Right renal cortex interstitium (tissue), 3 donors: ENCODE data around the gene SLC9A8. TPM values are rescaled to one million over a fixed set of nuclear protein-coding genes. Genes with fewer than 3 reads are reported as not detected.

ENCODE experiments used
- DNase-seq, 3 donors: peaks; one replicate each; pipeline ENCODE4 v3.0.0-alpha.2; 2013; ENCODE audit warnings: low read depth in 3 of 3, low spot score in 2 of 3
- polyA plus RNA-seq, 3 donors: library from polyadenylated mRNA; unstranded; fragments of 120-200 nt; gene quantifications; one replicate each; pipeline ENCODE4 v1.2.1, GENCODE V29; 2013; ENCODE audit not compliant: insufficient read length in 3 of 3

Gene SLC9A8
- polyA plus RNA-seq, 3 donors, result 8.0 to 8.1 (median 8.0) TPM

DNA sequence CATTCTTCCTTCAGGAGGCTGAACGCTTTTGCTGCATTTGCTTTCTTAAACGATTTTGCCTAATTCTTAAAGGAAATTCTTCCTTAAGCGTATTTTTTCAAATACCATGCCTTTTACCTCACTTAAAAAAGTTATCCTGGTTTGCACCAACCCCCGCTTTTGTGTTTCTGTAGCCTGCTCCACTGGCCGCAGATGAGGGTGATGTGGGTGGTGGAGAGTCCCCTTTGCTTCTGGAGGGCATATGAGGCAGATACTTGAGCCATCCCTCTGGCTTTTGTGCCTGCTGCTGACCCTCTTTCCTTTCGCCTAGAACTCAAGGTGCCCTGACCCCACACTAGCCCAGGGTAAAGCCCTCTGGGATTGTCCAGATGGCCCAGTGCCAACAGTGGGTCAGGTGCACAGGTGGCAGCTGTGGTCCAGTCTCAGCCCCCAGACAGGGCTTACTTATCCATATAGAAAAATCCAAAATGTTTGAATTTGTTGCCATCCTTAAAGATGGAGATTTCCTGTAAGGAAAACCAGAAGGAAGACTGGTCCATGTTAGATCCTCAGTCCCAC is 58.8 kb downstream of the SLC9A8 start:
- DNase-seq, result no peak

GRCh38 chr20:49872056-49872455 is 59.4 kb downstream of the SLC9A8 start:
- DNase-seq, result no peak

DNA sequence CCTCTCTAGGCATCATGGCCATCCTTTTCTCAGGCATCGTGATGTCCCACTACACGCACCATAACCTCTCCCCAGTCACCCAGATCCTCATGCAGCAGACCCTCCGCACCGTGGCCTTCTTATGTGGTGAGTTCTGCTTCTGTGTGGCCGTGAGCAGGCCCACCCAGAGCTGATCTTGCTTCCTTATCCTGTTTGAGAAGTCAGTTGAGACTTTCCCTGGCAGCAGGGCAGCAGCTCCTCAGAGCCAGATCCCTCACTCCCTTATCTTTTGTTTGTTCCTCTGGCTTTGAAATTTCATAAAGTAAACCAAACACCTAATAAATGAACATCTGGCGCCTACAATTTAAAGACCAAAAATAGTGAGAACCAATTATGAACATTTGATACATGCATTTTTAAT is 62.1 kb downstream of the SLC9A8 start:
- no peak for DNase-seq

GRCh38 chr20:49877386-49877921 is 64.8 kb downstream of the SLC9A8 start:
- DNase-seq, result no peak

GRCh38 chr20:49878977-49879376 is 66.3 kb downstream of the SLC9A8 start:
- no peak for DNase-seq

GRCh38 chr20:49880177-49880576 is 67.5 kb downstream of the SLC9A8 start:
- DNase-seq, result no peak

DNA sequence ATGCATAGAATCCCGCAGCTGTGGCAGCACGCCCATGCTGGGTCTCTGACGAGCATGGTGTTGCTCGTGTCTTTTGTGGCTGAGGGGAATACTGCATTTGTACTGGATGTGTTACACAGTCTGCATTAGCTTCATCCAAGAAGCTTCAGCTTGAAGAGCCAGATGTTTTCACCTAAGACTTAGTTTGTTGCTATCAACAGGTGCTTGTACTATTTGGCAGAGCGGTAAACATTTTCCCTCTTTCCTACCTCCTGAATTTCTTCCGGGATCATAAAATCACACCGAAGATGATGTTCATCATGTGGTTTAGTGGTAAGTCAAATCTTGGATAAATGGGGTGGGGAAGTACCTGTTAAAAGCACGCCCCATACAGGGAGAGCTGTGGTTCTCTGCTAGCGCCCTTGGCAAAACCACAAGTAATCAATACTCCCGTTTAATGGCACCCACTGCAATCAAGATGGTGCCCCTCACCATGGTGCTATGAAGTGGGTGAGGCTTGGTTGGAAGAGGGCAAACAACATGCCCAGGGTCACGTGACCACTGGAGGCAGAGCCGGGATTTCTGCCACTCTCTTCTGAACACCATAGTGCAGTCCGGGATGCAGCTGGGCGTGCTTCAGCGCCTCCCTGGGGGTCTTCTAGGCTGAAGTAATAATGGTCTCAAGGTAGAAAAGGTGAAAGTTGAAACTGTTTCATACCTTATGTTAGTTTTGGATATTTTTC is 68.3 kb downstream of the SLC9A8 start:
- DNase-seq, result no peak

- no peak for DNase-seq
Observed at GRCh38 chr20:49882171-49882970, 69.7 kb downstream of the SLC9A8 start.

- no peak for DNase-seq
Observed at GRCh38 chr20:49883246-49883802, 70.7 kb downstream of the SLC9A8 start.

- no peak for DNase-seq
Observed at GRCh38 chr20:49885558-49886332, 73.1 kb downstream of the SLC9A8 start.

- no peak for DNase-seq
Observed at GRCh38 chr20:49886571-49887213, 74.1 kb downstream of the SLC9A8 start.

DNA sequence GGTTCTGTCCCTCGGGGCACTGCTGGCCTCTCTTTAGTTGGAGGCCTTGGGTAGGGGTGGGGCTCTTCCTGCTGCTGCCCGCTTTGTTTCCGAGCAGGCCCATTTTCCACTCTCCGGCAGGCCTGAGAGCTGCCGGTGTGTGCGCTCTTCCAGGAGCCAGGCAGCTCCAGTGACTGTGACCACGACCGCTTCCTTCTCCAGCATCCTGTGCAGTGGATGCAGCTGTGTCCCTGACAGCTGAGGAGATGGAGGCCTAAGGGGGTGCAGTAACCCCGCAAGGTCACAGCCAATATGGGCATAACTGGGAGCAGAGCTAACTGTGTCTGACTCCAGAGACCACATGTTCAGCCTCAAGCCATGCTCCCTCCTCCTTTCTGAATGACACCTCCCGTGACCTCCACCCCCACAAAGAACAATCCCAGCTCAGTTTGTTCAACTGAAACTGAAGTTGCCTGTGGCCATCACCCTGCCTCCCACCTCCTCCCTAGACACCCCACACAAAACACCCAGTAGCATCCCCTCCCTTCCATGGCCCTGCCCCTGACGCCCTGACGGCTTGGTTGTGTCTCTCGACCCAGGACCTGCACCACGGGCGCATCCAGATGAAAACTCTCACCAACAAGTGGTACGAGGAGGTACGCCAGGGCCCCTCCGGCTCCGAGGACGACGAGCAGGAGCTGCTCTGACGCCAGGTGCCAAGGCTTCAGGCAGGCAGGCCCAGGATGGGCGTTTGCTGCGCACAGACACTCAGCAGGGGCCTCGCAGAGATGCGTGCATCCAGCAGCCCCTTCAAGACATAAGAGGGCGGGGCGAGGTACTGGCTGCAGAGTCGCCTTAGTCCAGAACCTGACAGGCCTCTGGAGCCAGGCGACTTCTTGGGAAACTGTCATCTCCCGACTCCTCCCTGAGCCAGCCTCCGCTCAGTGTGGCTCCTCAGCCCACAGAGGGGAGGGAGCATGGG is 74.9 kb downstream of the SLC9A8 start:
- no peak for DNase-seq

DNA sequence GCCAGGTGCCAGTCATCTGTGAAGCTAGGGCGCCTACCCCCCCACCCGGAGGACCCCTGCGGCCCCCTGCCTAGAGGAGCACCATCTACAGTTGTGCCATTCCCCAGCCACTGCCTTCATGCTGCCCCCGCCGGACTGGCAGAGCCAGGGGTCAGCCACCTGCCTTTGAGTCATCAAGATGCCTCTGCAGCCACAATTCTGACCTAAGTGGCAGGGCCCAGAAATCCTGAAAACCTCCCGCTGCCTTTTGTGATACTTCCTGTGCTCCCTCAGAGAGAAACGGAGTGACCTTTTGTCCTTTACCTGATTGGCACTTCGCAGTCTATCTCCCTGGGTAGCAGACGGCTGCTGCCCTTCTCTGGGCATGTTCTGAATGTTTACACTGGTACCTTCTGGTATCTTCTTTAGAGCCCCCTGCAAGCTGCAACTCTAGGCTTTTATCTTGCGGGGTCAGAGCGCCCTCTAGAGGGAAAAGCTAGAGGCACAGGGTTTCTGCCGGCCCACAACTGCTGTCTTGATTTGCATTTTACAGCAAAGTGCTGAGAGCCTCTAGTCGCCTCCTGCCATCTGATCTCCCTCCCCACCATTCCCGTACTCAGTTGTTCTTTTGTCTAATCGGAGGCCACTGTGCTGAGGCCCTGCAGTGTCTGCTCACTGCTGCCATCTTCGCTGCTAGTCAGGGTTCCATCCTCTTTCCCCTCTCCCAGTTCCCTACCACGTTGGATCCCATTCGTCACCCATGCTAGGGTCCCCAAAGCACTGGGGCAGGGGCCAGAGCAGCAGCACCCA is 75.8 kb downstream of the SLC9A8 start:
- DNase-seq, result peak in 1 of 3 donors; percentile 41

DNA sequence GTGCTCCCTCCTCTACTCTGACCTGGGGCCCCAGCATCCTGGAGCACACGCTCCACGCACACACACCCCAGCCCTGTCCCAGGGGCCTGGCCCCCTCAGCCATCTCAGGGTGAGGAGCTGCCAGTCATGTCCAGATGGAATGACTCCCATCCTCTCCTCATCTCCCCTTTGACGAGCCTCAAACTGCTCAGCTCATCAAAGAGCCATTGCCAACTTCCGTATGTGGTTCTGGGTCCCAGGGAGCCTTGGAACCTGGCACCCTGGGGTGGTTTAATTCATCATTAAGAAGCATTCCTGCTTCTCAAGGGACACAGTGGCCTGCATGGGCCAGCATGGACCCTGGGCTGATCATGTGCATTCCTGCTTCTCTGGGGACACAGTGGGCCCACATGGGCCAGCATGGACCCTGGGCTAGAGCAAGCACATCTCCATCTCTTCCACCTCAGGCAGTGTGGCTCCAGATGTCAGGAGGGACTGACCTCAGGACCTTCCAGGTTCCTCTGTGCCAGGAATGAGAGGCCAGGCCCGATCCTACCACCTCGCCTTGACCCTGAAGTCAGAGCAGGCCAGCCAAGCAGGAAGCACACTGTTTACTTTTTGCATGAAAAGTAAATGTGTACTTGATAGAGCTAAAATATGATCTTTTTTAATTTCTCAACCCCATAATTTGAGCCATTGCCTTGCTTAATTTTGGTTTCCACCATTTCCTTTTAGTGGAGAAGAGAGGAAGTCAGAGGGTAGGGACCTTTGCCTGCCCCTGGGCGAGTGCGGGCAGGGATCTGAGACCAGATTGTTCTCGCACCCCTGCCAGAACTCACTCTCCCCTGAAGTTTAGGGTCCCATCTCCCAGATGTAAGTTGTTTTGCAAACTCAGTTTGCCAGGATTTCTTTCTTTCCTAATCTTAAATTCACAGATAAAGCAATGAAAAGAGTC is 76.6 kb downstream of the SLC9A8 start:
- no peak for DNase-seq

DNA sequence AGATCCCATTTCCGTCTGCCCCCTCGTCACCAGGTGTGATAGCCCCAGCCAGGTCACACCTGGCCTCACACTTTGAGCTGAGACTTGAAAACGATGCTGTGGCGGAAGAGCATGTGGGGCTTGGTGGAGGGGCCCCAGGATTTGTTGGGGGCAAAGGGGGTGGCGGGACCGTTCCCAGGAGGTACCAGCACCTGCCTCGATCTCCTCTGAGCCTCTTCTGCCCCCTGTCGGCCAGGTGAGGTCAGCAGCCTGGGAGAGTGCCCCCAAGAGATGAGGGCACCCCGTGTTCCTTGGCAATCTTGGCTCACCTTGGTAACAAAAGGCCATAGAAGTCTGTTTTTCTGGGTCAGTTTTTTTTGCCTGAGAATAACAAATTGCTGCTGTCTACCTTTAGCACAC is 77.3 kb downstream of the SLC9A8 start:
- DNase-seq, result no peak

DNA sequence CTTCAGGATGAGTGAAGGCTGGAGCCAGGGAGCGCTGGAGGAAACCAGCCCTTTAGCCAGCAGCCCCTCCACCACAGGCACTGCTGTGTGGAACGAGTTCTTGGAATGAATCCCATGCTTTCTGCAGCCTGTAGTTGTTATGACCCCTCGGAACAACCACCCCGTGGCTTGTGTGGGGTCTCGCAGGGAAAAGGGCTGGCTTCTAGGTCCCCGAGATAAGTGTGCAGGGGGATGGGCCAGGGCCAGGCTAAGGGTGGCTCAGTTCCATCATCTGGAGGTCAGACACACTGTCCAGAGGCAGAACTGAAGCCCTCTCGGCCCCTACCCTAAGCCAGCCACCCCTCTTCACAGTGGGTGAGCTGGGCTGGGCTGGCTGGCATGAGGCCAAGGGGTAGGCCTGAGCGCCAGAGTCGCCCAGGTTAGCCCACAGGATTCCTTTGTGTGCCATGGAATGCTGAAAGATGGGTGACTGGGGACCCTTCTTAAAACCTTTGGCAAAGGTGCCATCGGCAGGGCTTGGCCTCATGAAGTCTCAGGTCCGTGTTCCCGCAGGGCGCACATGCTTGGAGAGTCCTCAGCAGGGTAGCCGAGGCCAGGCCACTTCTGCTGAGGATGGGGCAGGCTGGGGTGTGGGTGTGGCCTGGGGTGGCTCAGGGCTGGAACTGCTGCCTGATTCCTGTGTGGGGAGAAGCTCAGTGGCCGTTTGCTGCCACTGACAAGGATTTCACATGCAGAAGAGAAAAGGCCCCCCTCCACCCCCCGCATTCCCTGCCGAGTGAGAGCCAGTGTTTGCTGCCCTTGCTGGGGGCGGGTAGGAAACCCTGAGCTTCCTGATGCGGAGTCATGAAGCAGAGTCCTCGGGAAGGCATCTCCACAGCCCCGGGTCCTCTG is 78.1 kb downstream of the SLC9A8 start:
- DNase-seq, result no peak
